Stomach (tissue), 9 donors: ENCODE results near the gene INSC. TPM values are rescaled to one million over a fixed set of nuclear protein-coding genes. Genes with fewer than 3 reads are reported as not detected.
A peak's percentile ranks its signal among the peaks of the same experiment; 100 is the strongest.

Experiments
- DNase-seq, 2 donors: peaks; one replicate each; pipeline versions ENCODE4 v3.0.0 to v3.0.0-alpha.2; 2013 to 2019
- H3K27ac ChIP-seq, 5 donors: fragments of 200-600 bp in 4 of 5; sonication (generic) in 4 of 5; one replicate each; pipeline ENCODE4 v1.5.1; 2013 to 2019; ENCODE audit warnings: mild to moderate bottlenecking in 1 of 5, moderate library complexity in 1 of 5
- H3K27me3 ChIP-seq, 3 donors: fragments of 200-600 bp; sonication (generic); one replicate each; pipeline ENCODE4 v1.5.1; 2017 to 2019; ENCODE audit warnings: mixed run types in 1 of 3
- H3K36me3 ChIP-seq, 4 donors: fragments of 200-600 bp; sonication (generic); 1 replicate in 3 of 4; 2 replicates in 1 of 4; pipeline ENCODE4 v1.5.1; 2016 to 2019
- H3K4me1 ChIP-seq, 4 donors: fragments of 200-600 bp; sonication (generic); one replicate each; pipeline ENCODE4 v1.5.1; 2016 to 2019
- H3K4me3 ChIP-seq, 4 donors: fragments of 200-600 bp; sonication (generic) in 3 of 4; one replicate each; pipeline ENCODE4 v1.5.1; 2016 to 2019; ENCODE audit warnings: mild to moderate bottlenecking in 1 of 4
- H3K9me3 ChIP-seq, 4 donors: fragments of 200-600 bp; sonication (generic); one replicate each; pipeline ENCODE4 v1.5.1; 2016 to 2019
- CTCF ChIP-seq, 7 experiments: fragments of 450-650 bp in 4 of 7; fragments of 200-600 bp in 3 of 7; sonication (generic) in 3 of 7; IDR thresholded peaks; one replicate each; pipeline ENCODE4 v1.5.1; 2016 to 2019; ENCODE audit warnings: antibody characterized with exemption in 7 of 7, control low read depth in 2 of 7, mild to moderate bottlenecking in 1 of 7
- EP300 ChIP-seq: sonication (generic); formaldehyde crosslinking; IDR thresholded peaks from one replicate; pipeline ENCODE4 v1.6.1; 2017; ENCODE audit warnings: antibody characterized with exemption
- POLR2A ChIP-seq, 4 donors: fragments of 450-650 bp; IDR thresholded peaks; one replicate each; pipeline ENCODE4 v1.6.1; 2016; ENCODE audit warnings: antibody characterized with exemption in 4 of 4, control low read depth in 2 of 4, mild to moderate bottlenecking in 1 of 4, moderate library complexity in 1 of 4
- POLR2AphosphoS5 ChIP-seq, 3 donors: sonication (generic); formaldehyde crosslinking; IDR thresholded peaks; one replicate each; pipeline ENCODE4 v1.6.1; 2016; ENCODE audit warnings: antibody characterized with exemption in 3 of 3
- WGBS, 5 donors: extraction: QIAGEN DNeasy Blood & Tissue Kit in 3 of 5; methylation state at CpG; one replicate each; pipeline versions ENCODE4 v1.1.5 to v1.1.7; 2013 to 2018; 5-methylcytosine and 5-hydroxymethylcytosine counted together
- intact Hi-C: fragments of 100-400 bp; cut with DNase I; formaldehyde crosslinking; loops from one replicate; pipeline ENCODE4 v1.15.1; 2023; ENCODE audit warnings: low total_unique reads
- polyA plus RNA-seq, 3 donors: library from polyadenylated mRNA; stranded (reverse); fragments of 200-250 nt; gene quantifications; one replicate each; pipeline ENCODE4 v1.2.3, GENCODE V29; 2013
- total RNA-seq, 5 donors: library from RNA; depleted of rRNA; stranded (reverse); fragments of >200 nt; gene quantifications; one replicate each; pipeline versions ENCODE4 v1.1.0 to v1.2.3, GENCODE V29; 2014 to 2016
- donor health status: healthy with polysubstance abuse.
- donor health status: Bipolar disorder and iron deficiency.
- donor health status: healthy.

INSC gene
- total and polyA plus RNA-seq, 8 donors = 0.75 to 23.2 (median 2.9) TPM; not detected in 1

GRCh38 chr11:15153231-15153630 lies 38.5 kb downstream of the INSC start:
- no peak for DNase-seq
- no peaks in the 10 kb centered on the region for H3K9me3 ChIP-seq
- H3K27ac ChIP-seq = no peak overlapping the region
- no peak for TF ChIP-seq POLR2A (IDR thresholded peaks at IDR 0.05)
- H3K4me1 ChIP-seq = no peaks in the 10 kb centered on the region
- H3K4me3 ChIP-seq = no peak overlapping the region
- intact Hi-C loops = no loop called here
- H3K36me3 ChIP-seq = no peaks in the 10 kb centered on the region
- no peaks in the 10 kb centered on the region for H3K27me3 ChIP-seq

GRCh38 chr11:15157181-15157580 lies 42.5 kb downstream of the INSC start:
- Histone ChIP-seq H3K36me3 (no peaks in the 10 kb centered on the region), H3K9me3 (no peaks in the 10 kb centered on the region), H3K4me1 (no peaks in the 10 kb centered on the region), H3K27me3 (no peaks in the 10 kb centered on the region), H3K27ac (peak overlapping the region in 1 of 5 donors; percentile 24), H3K4me3 (no peak overlapping the region)
- no peak for DNase-seq
- TF ChIP-seq POLR2AphosphoS5 (IDR thresholded peaks at IDR 0.05) (no peak), POLR2A (IDR thresholded peaks at IDR 0.05) (no peak), CTCF (IDR thresholded peaks at IDR 0.05) (no peak), EP300 (no peak)
- intact Hi-C loops = no loop called here
- 70 to 87% (median 79%) methylated on average over 3 of the region's 3 CpGs for WGBS, 5 donors

GRCh38 chr11:15157606-15158137 lies 42.9 kb downstream of the INSC start:
- no peaks in the 10 kb centered on the region for H3K27me3 ChIP-seq
- no peak overlapping the region for H3K4me3 ChIP-seq
- WGBS, 5 donors = 65 to 77% (median 69%) methylated on average over 6 of the region's 6 CpGs
- no peaks in the 10 kb centered on the region for H3K36me3 ChIP-seq
- intact Hi-C loops = no loop called here
- no peak for DNase-seq
- no peaks in the 10 kb centered on the region for H3K9me3 ChIP-seq
- no peak for TF ChIP-seq POLR2AphosphoS5 (IDR thresholded peaks at IDR 0.05)
- no peak for TF ChIP-seq POLR2A (IDR thresholded peaks at IDR 0.05)
- no peak for TF ChIP-seq CTCF (IDR thresholded peaks at IDR 0.05)
- TF ChIP-seq EP300 = no peak
- no peaks in the 10 kb centered on the region for H3K4me1 ChIP-seq
- peak overlapping the region in 1 of 5 donors; percentile 24 for H3K27ac ChIP-seq

- Histone ChIP-seq H3K9me3 (no peaks in the 10 kb centered on the region), H3K27me3 (no peaks in the 10 kb centered on the region), H3K4me1 (no peaks in the 10 kb centered on the region), H3K36me3 (no peaks in the 10 kb centered on the region), H3K27ac (peak overlapping the region in 1 of 5 donors; percentile 24), H3K4me3 (no peak overlapping the region)
- TF ChIP-seq POLR2AphosphoS5 (IDR thresholded peaks at IDR 0.05) = no peak
- TF ChIP-seq CTCF (IDR thresholded peaks at IDR 0.05) = no peak
- TF ChIP-seq EP300 = no peak
- no peak for TF ChIP-seq POLR2A (IDR thresholded peaks at IDR 0.05)
- 41 to 59% (median 48%) methylated on average over 3 of the region's 3 CpGs for WGBS, 5 donors
- intact Hi-C loops = no loop called here
- no peak for DNase-seq
Observed at GRCh38 chr11:15158351-15159015, 43.8 kb downstream of the INSC start.

GRCh38 chr11:15159085-15159484 lies 44.4 kb downstream of the INSC start:
- 55 to 86% (median 65%) methylated on average over 2 of the region's 2 CpGs for WGBS, 5 donors
- intact Hi-C loops = no loop called here
- H3K4me3 ChIP-seq = no peak overlapping the region

More at GRCh38 chr11:15159085-15159484, 44.4 kb downstream of the INSC start:
- H3K9me3 ChIP-seq = no peaks in the 10 kb centered on the region
- no peak overlapping the region for H3K27ac ChIP-seq
- H3K27me3 ChIP-seq = no peaks in the 10 kb centered on the region
- peak in 2 of 7 experiments; percentile 15 to 16 for TF ChIP-seq CTCF (IDR thresholded peaks at IDR 0.05)
- no peak for TF ChIP-seq EP300
- DNase-seq = no peak
- H3K36me3 ChIP-seq = no peaks in the 10 kb centered on the region
- no peaks in the 10 kb centered on the region for H3K4me1 ChIP-seq
